ENCODE data around the gene PHLPP2.

- TF ChIP-seq CTCF (IDR thresholded peaks at IDR 0.05) (no peak), POLR2A (IDR thresholded peaks at IDR 0.05) (no peak)
Measured at GRCh38 chr16:71689901-71690300, 34.6 kb downstream of the PHLPP2 start.

Data from Peyer's patch (tissue), 4 donors.